T-cell (primary cell): ENCODE data around the gene ULK4. TPM values are rescaled to one million over a fixed set of nuclear protein-coding genes. Genes with fewer than 3 reads are reported as not detected.

ENCODE experiments used
- ATAC-seq, 4 experiments: fragments of 200-7000 bp in 3 of 4; fragments of 150-1000 bp in 1 of 4; cut with Tn5 transposase; replicated peaks in 1 of 4; 1 replicate in 3 of 4; 2 replicates in 1 of 4; pipeline ENCODE4 v1.10.0; 2021; ENCODE audit warnings: moderate library complexity in 3 of 4, mild to moderate bottlenecking in 2 of 4, moderate number of reproducible peaks in 1 of 4
- CTCF ChIA-PET, 2 donors: fragments of 300-600 bp; sonication (Branson Sonifier 250); formaldehyde crosslinking; loops; one replicate each; lab custom pipeline; 2022; ENCODE audit warnings: antibody characterized with exemption in 2 of 2; lab: Charles Lee
- POLR2A ChIA-PET, 2 donors: fragments of 300-600 bp; sonication (Branson Sonifier 250); formaldehyde crosslinking; loops; one replicate each; lab custom pipeline; 2022; ENCODE audit warnings: antibody characterized with exemption in 2 of 2; lab: Charles Lee
- DNase-seq, 35 experiments: peaks; one replicate each; pipeline versions ENCODE4 v3.0.0 to v3.0.0-alpha.2; 2013 to 2023
- H3K27ac ChIP-seq: one replicate; pipeline ENCODE4 v1.5.1; 2013; ENCODE audit warnings: low read length
- H3K27me3 ChIP-seq, 2 experiments: replicated peaks in 1 of 2; 1 replicate in 1 of 2; 2 replicates in 1 of 2; pipeline versions ENCODE4 v1.6.1 to v1.7.0; 2013; ENCODE audit warnings: low read length in 1 of 2, mixed read lengths in 1 of 2; ENCODE audit not compliant: control insufficient read depth in 2 of 2, insufficient read depth in 2 of 2; ENCODE audit errors: extremely low read depth in 1 of 2
- H3K36me3 ChIP-seq, 2 donors: 1 replicate in 1 of 2; 2 replicates in 1 of 2; pipeline versions ENCODE4 v1.6.1 to v1.7.0; 2013; ENCODE audit warnings: low read length in 1 of 2; ENCODE audit not compliant: control insufficient read depth in 2 of 2, insufficient read depth in 1 of 2; ENCODE audit errors: extremely low read depth in 1 of 2
- H3K4me1 ChIP-seq, 2 experiments: 1 replicate in 1 of 2; 2 replicates in 1 of 2; pipeline versions ENCODE4 v1.6.1 to v1.7.0; 2013; ENCODE audit warnings: low read length in 2 of 2, mixed read lengths in 1 of 2; ENCODE audit not compliant: insufficient read depth in 2 of 2, control insufficient read depth in 1 of 2; ENCODE audit errors: extremely low read depth in 1 of 2
- H3K4me3 ChIP-seq, 2 donors: 1 replicate in 1 of 2; 2 replicates in 1 of 2; pipeline versions ENCODE4 v1.5.1 to v1.7.0; 2013; ENCODE audit warnings: mild to moderate bottlenecking in 2 of 2, low read length in 1 of 2, moderate library complexity in 1 of 2; ENCODE audit not compliant: control insufficient read depth in 1 of 2; ENCODE audit errors: extremely low read depth in 1 of 2
- H3K9me3 ChIP-seq: 2 replicates; pipeline ENCODE4 v1.7.0; 2013
- H3K27ac Mint-ChIP-seq, 2 donors: one replicate each; pipeline ENCODE4 v1.8.0; 2020 to 2021; ENCODE audit warnings: mild to moderate bottlenecking in 2 of 2, mixed read lengths in 2 of 2
- H3K27me3 Mint-ChIP-seq, 2 donors: one replicate each; pipeline ENCODE4 v1.8.0; 2021 to 2022; ENCODE audit warnings: mixed read lengths in 2 of 2
- H3K36me3 Mint-ChIP-seq: one replicate; pipeline ENCODE4 v1.8.0; 2021; ENCODE audit warnings: mixed read lengths
- H3K4me1 Mint-ChIP-seq, 3 donors: one replicate each; pipeline ENCODE4 v1.8.0; 2020 to 2022; ENCODE audit warnings: mixed read lengths in 3 of 3, mild to moderate bottlenecking in 1 of 3
- H3K4me3 Mint-ChIP-seq, 3 donors: one replicate each; pipeline ENCODE4 v1.8.0; 2020 to 2022; ENCODE audit warnings: mild to moderate bottlenecking in 3 of 3, mixed read lengths in 3 of 3, moderate library complexity in 3 of 3
- H3K9me3 Mint-ChIP-seq, 3 donors: one replicate each; pipeline ENCODE4 v1.8.0; 2020 to 2022; ENCODE audit warnings: mixed read lengths in 3 of 3
- WGBS: methylation state at CpG from one replicate; pipeline ENCODE4 v1.1.5; 2013; ENCODE audit warnings: missing lambda C conversion rate; ENCODE audit not compliant: insufficient coverage; 5-methylcytosine and 5-hydroxymethylcytosine counted together
- total RNA-seq, 35 experiments: library from RNA in 6 of 35; stranded (reverse) in 6 of 35; fragments of 120-200 nt in 1 of 35; gene quantifications; one replicate each; pipeline versions ENCODE4 v1.2.1 to v1.2.4 and lab custom pipeline; 2013 to 2026

ULK4 gene
- total RNA-seq, 5 donors from 2014 or later (not counting 1 experiment from before 2014, with no cell fraction given), result 17.5 to 28.2 (median 19.7) TPM

DNA sequence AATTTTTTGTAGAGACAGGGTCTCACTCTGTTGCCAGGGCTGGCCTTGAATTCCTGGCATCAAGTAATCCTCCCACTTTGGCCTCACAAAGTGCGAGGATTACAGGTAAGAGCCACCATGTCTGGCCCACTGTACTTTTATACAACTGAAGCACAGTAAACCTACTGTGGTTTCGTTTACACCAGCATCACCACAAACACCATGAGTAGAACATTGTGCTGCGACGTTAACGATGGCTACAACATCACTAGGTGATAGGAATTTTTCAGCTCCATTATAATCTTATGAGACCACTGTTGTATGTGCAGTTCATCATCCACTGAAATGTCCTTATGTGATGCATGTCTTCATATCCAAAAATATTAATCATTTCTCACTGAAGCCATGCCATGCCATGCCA, 750.9 kb downstream of the ULK4 start:
- Mint-ChIP-seq H3K27me3 (no peaks in the 10 kb centered on the region), H3K4me1 (peaks cover 82 to 89% (median 84%) of the 10 kb centered on the region in 3 donors), H3K36me3 (peaks cover 27% of the 10 kb centered on the region), H3K9me3 (no peaks in the 10 kb centered on the region), H3K27ac (no peak overlapping the region), H3K4me3 (no peak overlapping the region)
- Histone ChIP-seq H3K4me3 (no peak overlapping the region), H3K9me3 (no peaks in the 10 kb centered on the region), H3K27ac (no peak overlapping the region), H3K4me1 (peaks cover 12 to 23% of the 10 kb centered on the region in 2 experiments), H3K36me3 (no peaks in the 10 kb centered on the region), H3K27me3 (no peaks in the 10 kb centered on the region)
- ATAC-seq (no peak), DNase-seq (no peak)
- POLR2A ChIA-PET, result interaction anchor here (0.9 to 1.4 kb wide), 2 partner anchors 12 kb away, joined by 3 to 7 read pairs; partner anchors contain the start of gene CTNNB1 (in 2 of the 2)
- CTCF ChIA-PET, result interaction anchor here in 1 of 2 donors (1.3 kb wide), 2 partner anchors 17 to 902 kb away, joined by 3 read pairs; no protein-coding TSS in a partner anchor
- 100% methylated on average over 1 of the region's 5 CpGs for WGBS

DNA sequence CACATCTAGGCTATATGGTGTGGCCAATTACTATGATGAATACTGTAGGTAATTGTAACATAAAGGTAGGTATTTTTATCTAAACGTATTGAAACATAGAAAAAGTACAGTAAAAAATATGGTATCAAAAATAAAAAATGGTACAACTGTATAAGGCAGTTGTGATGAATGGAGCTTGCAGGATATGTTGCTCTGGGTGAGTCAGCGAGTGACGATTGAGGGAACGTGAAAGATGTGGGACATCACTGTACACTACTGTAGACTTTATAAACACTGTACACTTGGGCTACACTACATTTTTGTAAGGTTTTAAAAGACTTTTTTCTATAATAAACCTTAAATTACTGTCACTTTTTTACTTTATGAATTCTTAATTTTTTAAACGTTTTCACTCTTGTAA, 752.3 kb downstream of the ULK4 start:
- WGBS, result 100% methylated on average over 1 of the region's 5 CpGs
- H3K27ac ChIP-seq, result no peak overlapping the region
- H3K36me3 ChIP-seq, result no peaks in the 10 kb centered on the region
- Mint-ChIP-seq H3K27me3 (no peaks in the 10 kb centered on the region), H3K4me3 (peak overlapping the region in 1 of 3 donors; percentile 48), H3K36me3 (peaks cover 27% of the 10 kb centered on the region), H3K27ac (no peak overlapping the region), H3K4me1 (peaks cover 84 to 90% (median 85%) of the 10 kb centered on the region in 3 donors), H3K9me3 (no peaks in the 10 kb centered on the region)
- peaks cover 12 to 32% of the 10 kb centered on the region in 2 experiments for H3K4me1 ChIP-seq
- ChIA-PET POLR2A (interaction anchor here (0.6 to 1.5 kb wide), 3 partner anchors 9 to 20 kb away, joined by 3 to 4 read pairs (median 3); no protein-coding TSS in a partner anchor), CTCF (interaction anchor here (0.5 to 0.8 kb wide), 2 partner anchors 10 to 908 kb away, joined by 3 to 5 read pairs; partner anchors contain the start of gene CTNNB1 (in 1 of the 2))
- no peaks in the 10 kb centered on the region for H3K27me3 ChIP-seq
- H3K4me3 ChIP-seq, result no peak overlapping the region
- DNase-seq (no peak), ATAC-seq (no peak)
- no peaks in the 10 kb centered on the region for H3K9me3 ChIP-seq

GRCh38 chr3:41208507-41209220, 753.2 kb downstream of the ULK4 start:
- CTCF ChIA-PET, result interaction anchor here in 1 of 2 donors (0.6 to 1.2 kb wide), 2 partner anchors 10 to 66 kb away, joined by 3 to 5 read pairs; no protein-coding TSS in a partner anchor

DNA sequence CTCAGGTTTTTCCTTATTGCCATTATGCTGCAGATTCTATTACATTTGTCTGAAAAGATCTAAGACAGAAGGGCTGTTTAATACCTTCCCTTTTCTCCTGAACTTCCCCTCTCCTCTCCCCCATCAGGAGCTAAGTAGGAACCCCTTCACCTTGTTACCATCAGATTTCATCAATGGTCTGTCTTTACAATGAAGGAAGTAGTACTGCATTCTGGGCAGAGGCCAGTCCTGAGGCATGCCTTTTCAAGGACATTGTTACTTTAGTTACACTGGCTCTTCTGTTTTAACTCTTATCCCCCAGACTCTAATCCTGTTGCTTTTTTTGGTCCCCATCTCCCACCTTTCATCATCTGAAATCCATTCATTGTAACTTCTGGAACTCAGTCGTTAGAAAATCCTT, 754.5 kb downstream of the ULK4 start:
- Mint-ChIP-seq H3K4me1 (peaks cover 85 to 90% (median 86%) of the 10 kb centered on the region in 3 donors), H3K36me3 (peaks cover 22% of the 10 kb centered on the region), H3K27ac (peak overlapping the region in 1 of 2 donors; percentile 5), H3K27me3 (no peaks in the 10 kb centered on the region), H3K4me3 (peak overlapping the region in 1 of 3 donors; percentile 48), H3K9me3 (no peaks in the 10 kb centered on the region)
- H3K9me3 ChIP-seq, result no peaks in the 10 kb centered on the region
- peaks cover 13 to 45% of the 10 kb centered on the region in 2 experiments for H3K4me1 ChIP-seq
- no peak for DNase-seq
- H3K4me3 ChIP-seq, result no peak overlapping the region
- no peaks in the 10 kb centered on the region for H3K27me3 ChIP-seq
- H3K27ac ChIP-seq, result no peak overlapping the region
- peak in 1 of 4 experiments; percentile 27 for ATAC-seq
- ChIA-PET POLR2A (interaction anchor here (0.6 to 1.5 kb wide), 5 partner anchors 8 to 1125 kb away, joined by 3 to 6 read pairs (median 4); partner anchors contain the start of gene CTNNB1 (in 2 of the 2)), CTCF (interaction anchor here in 1 of 2 donors (1.2 kb wide), 1 partner anchor 12 kb away, joined by 5 read pairs; no protein-coding TSS in a partner anchor)
- 100% methylated on average over 1 of the region's 1 CpG for WGBS
- no peaks in the 10 kb centered on the region for H3K36me3 ChIP-seq

More at GRCh38 chr3:41208507-41209220, 753.2 kb downstream of the ULK4 start:
- Mint-ChIP-seq H3K27me3 (no peaks in the 10 kb centered on the region), H3K27ac (peak overlapping the region in 1 of 2 donors; percentile 3), H3K36me3 (peaks cover 27% of the 10 kb centered on the region), H3K9me3 (no peaks in the 10 kb centered on the region), H3K4me1 (peaks cover 85 to 90% (median 86%) of the 10 kb centered on the region in 3 donors), H3K4me3 (peak overlapping the region in 1 of 3 donors; percentile 48)
- 92% methylated on average over 3 of the region's 7 CpGs for WGBS
- no peak overlapping the region for H3K4me3 ChIP-seq
- H3K4me1 ChIP-seq, result peaks cover 15 to 38% of the 10 kb centered on the region in 2 experiments
- H3K27me3 ChIP-seq, result no peaks in the 10 kb centered on the region
- no peaks in the 10 kb centered on the region for H3K36me3 ChIP-seq
- no peak overlapping the region for H3K27ac ChIP-seq
- no peaks in the 10 kb centered on the region for H3K9me3 ChIP-seq
- POLR2A ChIA-PET, result interaction anchor here (0.5 to 1.5 kb wide), 5 partner anchors 8 to 13 kb away, joined by 3 to 8 read pairs (median 4); partner anchors contain the start of gene CTNNB1 (in 2 of the 2)
- no peak for DNase-seq
- no peak for ATAC-seq

DNA sequence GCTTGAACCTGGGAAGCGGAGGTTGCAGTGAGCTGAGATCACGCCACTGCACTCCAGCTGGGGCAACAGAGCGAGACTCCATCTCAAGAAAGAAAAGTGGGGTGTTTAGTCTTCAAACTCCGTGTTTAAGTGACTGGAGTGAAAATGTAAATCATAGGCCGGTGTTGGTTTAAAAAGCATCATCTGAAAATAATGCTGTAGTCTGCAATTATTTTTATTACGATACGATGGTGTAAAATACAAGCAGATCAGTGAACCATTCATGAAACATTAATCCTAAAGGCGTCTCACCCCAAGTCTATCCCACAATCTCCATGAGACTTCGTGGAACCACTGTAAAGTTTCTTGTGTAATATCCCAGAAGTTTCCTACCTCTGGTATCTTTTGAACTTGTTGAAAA, 756.3 kb downstream of the ULK4 start:
- Mint-ChIP-seq H3K4me3 (peak overlapping the region in 2 of 3 donors; percentile 14 to 48), H3K27ac (no peak overlapping the region), H3K36me3 (peaks cover 14% of the 10 kb centered on the region), H3K9me3 (no peaks in the 10 kb centered on the region), H3K4me1 (peaks cover 86 to 92% (median 92%) of the 10 kb centered on the region in 3 donors), H3K27me3 (no peaks in the 10 kb centered on the region)
- H3K9me3 ChIP-seq, result no peaks in the 10 kb centered on the region
- H3K27me3 ChIP-seq, result no peaks in the 10 kb centered on the region
- 94% methylated on average over 3 of the region's 9 CpGs for WGBS
- peaks cover 16 to 59% of the 10 kb centered on the region in 2 experiments for H3K4me1 ChIP-seq
- no peak overlapping the region for H3K27ac ChIP-seq
- DNase-seq (no peak), ATAC-seq (no peak)
- H3K36me3 ChIP-seq, result no peaks in the 10 kb centered on the region
- CTCF ChIA-PET, result interaction anchor here in 1 of 2 donors (0.7 kb wide), 1 partner anchor 320 kb away, joined by 3 read pairs; no protein-coding TSS in a partner anchor
- no peak overlapping the region for H3K4me3 ChIP-seq
- POLR2A ChIA-PET, result interaction anchor here in 1 of 2 donors (0.5 to 1.3 kb wide), 3 partner anchors 9 to 14 kb away, joined by 4 read pairs; no protein-coding TSS in a partner anchor

DNA sequence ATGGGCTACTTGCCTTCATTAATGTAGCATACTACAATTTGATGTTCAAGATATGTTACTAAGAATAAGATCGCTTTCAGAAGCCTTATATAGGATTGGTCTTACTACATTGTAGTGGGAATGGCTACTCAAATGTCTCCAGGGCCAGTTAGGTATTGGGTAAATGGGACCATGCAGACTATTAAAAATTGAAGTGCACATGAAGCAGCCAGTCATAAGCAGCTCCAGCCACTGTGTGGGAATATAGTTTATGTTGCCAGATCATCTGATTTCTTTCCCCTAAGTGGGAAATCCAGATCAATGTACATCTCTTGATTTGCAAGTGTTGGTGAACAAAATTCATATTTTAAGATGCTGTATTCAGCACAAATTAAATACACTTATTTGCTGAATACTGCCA, 757.5 kb downstream of the ULK4 start:
- no peak overlapping the region for H3K4me3 ChIP-seq
- no peaks in the 10 kb centered on the region for H3K9me3 Mint-ChIP-seq
- no peaks in the 10 kb centered on the region for H3K9me3 ChIP-seq
- WGBS, result no CpG with 5 or more reads among the region's 1 CpG
- H3K27ac ChIP-seq, result no peak overlapping the region
- ATAC-seq (no peak), DNase-seq (no peak)
- peaks cover 10% of the 10 kb centered on the region for H3K36me3 Mint-ChIP-seq
- POLR2A ChIA-PET, result interaction anchor here (1.0 to 2.5 kb wide), 2 partner anchors 10 to 12 kb away, joined by 4 to 9 read pairs; no protein-coding TSS in a partner anchor
- H3K4me1 ChIP-seq, result peaks cover 16 to 64% of the 10 kb centered on the region in 2 experiments
- H3K27me3 Mint-ChIP-seq, result no peaks in the 10 kb centered on the region
- peak overlapping the region in 1 of 2 donors; percentile 2 for H3K27ac Mint-ChIP-seq
- peak overlapping the region in 2 of 3 donors; percentile 31 to 86 for H3K4me3 Mint-ChIP-seq
- H3K27me3 ChIP-seq, result no peaks in the 10 kb centered on the region
- CTCF ChIA-PET, result interaction anchor here in 1 of 2 donors (0.7 kb wide), 1 partner anchor 8 kb away, joined by 4 read pairs; no protein-coding TSS in a partner anchor
- no peaks in the 10 kb centered on the region for H3K36me3 ChIP-seq
- H3K4me1 Mint-ChIP-seq, result peaks cover 83 to 94% (median 88%) of the 10 kb centered on the region in 3 donors
